HuH-7 (cell line): ENCODE results near the gene LORICRIN.

Source experiments
- DNase-seq: peaks from one replicate; pipeline ENCODE4 v3.0.0; 2011; ENCODE audit warnings: low spot score

Gene LORICRIN

GRCh38 chr1:153306303-153307220 is 47.1 kb downstream of the LORICRIN start:
- DNase-seq, result no peak

GRCh38 chr1:153307221-153307600 is 47.7 kb downstream of the LORICRIN start:
- no peak for DNase-seq

DNA sequence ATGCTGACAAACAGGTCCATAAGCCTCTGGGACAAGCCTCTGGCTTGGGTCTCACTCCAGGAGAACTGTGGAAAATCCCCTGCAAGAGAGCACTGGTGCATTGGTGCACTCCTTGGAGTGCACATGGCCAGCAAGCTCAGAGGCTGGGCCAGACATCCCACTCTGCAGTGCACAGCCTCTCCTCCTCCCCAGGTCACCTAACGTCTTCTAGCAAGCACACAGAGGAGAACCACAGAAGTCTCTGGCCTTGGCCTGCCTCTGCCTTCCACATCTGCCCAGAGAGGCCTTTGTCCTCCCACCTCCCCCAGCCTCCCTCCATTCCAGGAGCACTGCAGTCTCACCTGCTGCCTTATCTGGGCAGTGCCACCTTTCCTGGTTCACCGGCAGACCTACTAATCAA is 49.1 kb downstream of the LORICRIN start:
- DNase-seq, result no peak

GRCh38 chr1:153309441-153309840 is 50.0 kb downstream of the LORICRIN start:
- DNase-seq, result no peak

DNA sequence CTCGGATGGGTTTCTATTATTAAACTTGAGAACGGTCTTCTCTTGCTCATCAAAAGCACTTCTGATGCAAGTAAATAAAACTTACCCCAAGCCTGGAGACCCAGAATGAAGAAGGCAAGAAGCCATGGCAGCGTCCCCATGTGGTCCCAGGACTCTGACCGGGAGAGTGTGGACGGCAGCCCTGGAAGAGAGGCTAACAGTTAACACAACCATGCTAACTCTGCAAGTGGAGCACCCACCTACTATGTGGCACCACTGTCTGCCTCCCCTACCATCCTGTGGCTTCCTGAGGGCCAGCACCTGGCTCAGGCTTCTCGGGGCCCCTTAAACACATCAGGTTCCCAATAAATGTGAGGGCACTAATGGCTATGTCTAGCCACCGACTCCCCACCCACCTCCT is 51.0 kb downstream of the LORICRIN start:
- no peak for DNase-seq
